ENCODE data around the gene NID2.

GRCh38 chr14:52095336-52095735 is 26.5 kb upstream of the NID2 start:
- TF ChIP-seq CTCF (IDR thresholded peaks at IDR 0.05) (no peak), EZH2 (IDR thresholded peaks at IDR 0.05; ENCODE audit: borderline replicate concordance, insufficient read depth, low read depth, low read length, poor library complexity, severe bottlenecking) (no peak)

All from B cell (primary cell).